HG02571 (cell line): ENCODE results near the gene CNNM3.

Experiments used
- ATAC-seq: cut with Tn5 transposase; IDR thresholded peaks from one replicate; pipeline ENCODE4 v1.9.1; 2021; ENCODE audit warnings: mild to moderate bottlenecking, moderate library complexity; ENCODE audit not compliant: unreplicated experiment

The CNNM3 gene

GRCh38 chr2:96816836-96817702, 1.0 kb downstream of the CNNM3 start:
- no peak for ATAC-seq

DNA sequence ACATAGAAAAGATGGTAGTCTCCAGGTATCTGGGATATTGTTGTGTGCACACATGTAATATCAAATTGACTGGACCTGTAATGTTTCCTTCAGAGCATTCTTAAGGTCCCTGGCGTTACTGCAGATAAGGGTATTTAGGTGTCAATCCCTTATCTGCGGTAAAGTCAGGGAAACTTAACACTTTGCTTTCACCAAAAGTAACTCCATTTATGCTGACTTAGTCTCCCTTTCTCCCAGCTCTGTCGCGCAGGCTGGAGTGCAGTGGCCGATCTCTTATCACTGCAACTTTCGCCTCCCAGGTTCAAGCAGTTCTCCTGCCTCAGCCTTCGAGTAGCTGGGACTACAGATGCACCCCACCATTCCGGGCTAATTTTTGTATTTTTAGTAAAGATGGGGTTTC, 1.8 kb downstream of the CNNM3 start:
- no peak for ATAC-seq

DNA sequence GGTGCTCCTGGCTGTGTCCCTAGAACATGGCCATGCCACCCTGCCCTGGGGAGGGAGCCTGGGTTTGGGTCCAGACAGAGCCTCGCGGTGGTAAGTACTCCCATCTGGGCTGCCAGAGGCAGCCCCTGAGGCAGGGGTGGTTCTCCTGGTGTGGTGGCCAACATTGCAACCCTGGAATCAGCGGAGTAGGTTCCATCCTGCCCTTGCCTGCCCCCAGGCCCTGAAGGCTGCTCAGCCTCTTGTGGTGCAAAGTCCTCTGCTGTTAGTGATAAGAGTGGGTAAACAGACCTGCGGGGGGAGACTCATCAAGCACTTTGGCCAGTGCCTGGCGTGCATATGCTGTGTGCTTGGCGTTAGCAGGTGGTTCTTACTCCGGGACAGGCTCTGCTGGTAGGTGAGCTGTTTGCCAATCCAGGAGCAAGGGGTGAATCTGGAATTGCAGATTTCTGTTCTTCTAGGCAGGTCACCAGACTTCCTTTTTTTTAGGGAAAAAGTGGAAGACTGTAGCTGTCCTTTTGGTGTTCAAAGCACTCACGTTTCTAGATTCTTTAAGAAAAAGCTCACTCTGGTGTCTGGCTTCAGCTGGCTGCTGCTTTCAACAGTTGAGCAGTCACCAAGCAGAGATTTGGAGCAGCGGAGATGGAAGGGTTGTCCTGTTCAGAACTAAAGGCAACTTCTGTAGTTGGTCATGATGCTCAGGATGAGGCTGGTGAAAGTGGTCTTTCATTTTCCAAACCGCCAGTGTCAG, 3.2 kb downstream of the CNNM3 start:
- ATAC-seq, result no peak

DNA sequence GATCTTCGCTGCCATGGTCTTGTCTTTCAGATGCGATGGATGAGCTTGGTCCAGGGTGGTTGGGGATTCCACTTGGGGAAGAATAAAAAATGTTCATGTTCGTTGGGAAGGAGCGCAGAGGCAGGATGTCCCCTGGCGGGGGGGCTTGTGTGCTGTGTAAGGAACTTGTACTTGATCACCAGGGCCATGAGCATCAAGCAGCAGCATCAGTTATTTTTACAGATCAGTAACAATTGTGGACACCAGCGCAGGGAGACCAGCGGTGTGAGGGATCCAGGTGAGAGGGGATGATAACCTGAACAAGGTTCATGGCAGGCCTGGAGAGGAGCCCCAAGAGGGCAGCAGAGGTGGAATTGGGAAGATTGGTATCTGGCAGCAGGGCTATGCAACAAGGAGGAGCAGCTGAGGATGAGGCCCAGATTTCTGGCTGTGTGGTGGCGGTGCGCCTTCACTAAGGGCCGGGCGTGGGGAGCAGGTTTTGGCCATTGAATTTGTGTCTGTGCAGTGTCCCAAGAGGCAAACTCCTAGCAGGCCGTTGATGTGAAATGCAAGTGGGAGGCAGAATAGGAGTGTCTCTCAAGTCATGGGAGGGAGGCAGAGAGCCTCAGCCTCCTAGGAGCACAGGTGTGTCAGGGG, 3.9 kb downstream of the CNNM3 start:
- ATAC-seq, result no peak

GRCh38 chr2:96821113-96821675, 5.1 kb downstream of the CNNM3 start:
- no peak for ATAC-seq

DNA sequence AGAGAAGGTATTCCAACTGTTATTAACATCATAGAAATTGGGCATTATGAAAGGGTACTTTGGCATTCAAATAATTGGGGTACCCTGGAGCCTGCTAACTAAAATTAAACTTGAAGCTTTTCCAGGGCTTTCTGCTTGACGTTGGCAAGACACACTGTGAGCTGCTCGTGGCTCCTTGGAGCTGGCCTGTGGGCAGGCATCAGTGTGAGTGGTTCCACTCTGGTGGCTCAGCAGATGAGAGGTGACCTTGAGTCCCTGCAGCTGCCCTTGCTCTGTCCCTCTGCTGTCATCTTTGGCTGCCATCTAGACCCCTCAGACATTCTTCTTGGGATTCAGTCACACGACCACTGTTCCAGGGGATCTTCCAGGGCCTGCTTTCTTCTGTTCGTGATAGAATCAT, 6.7 kb downstream of the CNNM3 start:
- ATAC-seq, result no peak

GRCh38 chr2:96823198-96823597, 7.1 kb downstream of the CNNM3 start:
- ATAC-seq, result no peak

DNA sequence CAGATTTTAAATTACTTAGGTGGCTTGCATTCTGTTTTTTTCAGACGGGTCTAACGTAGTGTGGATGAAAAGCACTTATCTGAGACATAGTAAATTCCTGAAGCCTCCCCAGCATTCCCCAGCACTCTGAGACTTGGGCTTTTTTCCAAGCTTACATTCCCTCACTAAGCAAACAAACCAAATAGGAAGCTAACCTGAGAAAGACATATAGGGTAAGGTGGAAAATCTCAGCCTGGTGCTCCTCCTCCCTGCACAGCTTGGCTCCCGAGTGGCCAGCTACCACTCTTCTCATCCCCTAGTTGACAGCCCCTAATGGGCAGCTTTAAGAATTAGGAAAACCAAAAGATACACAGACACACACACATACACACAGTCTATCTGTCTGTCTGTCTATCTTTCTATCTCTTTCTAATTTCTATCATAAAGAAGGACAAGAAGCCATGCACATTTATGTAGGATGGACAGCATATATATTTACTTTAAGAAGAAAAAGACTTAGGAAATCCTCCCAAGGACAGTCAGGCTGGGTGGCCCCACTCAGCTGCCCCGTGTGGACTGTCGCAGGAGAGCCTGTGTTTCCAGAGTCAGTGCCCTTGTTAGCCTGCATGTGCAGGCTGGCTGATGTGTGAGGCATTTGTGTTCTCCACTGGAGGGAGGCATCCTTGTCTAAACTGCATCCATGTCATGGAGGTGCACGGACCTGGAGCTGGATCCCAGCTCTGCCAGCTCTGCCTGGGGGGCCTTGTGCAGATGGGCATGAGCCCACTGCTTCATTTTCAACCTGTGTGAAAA, 8.2 kb downstream of the CNNM3 start:
- ATAC-seq, result no peak

DNA sequence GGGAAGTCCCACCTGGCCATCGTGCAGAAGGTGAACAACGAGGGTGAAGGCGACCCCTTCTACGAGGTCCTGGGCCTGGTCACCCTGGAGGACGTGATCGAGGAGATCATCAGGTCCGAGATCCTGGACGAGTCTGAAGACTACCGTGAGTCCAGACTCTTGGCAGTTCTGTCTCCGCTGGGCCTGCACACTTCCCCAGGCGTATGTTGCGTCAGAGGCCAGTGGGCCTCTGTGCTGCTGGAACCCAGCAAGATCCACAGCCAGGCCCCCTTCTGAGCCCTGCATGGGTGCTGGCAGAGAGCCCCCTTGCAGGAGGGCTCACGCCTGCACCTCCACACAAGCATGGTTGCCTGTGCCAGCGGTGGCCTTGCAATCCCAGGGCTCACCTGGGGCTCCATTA, 9.0 kb downstream of the CNNM3 start:
- no peak for ATAC-seq

DNA sequence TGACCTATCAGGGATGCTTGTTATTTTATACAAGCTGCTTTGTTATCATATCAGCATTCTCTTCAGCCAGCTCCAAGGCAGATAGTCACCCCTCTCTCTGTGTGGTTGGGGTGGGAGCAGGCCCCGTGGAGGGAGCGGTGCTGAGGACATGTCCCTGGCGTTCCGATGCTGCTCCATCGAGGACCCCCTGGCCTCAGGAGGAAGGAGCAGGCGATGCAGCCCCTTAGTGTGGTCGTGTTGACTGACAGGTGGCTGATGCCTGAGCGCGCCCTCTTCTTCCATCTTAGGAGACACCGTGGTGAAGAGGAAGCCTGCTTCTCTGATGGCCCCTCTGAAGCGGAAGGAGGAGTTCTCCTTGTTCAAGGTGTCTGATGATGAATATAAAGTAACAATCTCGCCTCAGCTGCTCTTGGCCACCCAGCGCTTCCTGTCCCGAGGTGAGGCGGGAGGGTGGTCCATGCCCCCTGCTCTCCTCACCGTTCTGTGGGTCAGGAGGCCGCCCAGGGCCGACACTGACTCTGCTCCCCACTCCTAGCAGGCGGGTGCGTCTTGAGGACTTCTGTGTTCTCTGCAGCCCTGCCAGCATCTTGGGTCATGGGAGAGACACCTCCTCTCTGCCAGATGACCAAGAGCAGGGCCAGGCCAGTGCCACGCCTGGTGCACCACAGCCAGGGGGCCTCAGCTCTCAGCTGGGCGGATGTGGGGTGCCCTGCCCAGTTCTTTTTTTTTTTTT, 10.6 kb downstream of the CNNM3 start:
- ATAC-seq, result no peak

- no peak for ATAC-seq
Observed at GRCh38 chr2:96828436-96828835, 12.4 kb downstream of the CNNM3 start.

DNA sequence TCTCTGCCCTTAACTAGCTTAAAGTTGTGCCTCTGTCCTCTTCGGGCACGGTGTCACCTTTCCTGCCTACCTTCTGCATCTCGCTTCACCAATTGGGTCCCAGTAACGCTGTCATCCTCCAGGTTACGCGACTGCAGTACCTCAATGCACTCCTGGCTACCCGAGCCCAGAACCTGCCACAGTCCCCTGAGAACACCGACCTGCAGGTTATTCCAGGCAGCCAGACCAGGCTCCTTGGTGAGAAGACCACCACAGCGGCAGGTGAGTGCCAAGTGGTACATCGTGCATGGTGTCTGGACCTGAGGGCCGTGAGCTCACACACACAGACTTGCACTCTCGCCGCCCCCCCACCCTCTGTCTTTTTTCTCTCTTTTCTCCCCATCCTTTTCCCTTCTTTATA, 12.8 kb downstream of the CNNM3 start:
- ATAC-seq, result no peak

DNA sequence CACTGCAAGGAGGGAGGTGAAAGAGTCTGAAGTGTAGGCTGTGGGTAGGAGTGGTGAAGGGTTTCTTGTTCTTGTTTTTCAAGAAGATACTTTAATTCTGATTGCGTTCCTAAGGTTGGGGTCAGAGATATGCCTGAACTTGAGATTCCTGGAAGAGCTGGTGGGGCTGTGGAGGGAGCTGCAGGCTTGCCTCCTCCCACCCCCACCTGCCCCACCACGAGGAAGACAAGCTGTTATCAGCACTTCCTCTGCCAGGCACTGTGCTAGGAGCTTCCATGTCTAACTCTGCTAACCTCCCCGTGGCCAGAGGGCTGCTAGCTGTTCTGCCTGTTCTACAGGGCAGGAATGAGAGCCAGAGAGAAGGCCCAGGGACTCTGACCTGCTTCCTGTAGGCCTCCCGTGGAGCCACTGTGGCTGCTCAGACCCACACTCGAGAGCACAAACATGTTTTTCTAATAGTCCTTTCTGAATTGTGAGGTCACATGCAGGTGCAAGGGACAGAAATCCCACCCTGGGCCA, 14.0 kb downstream of the CNNM3 start:
- no peak for ATAC-seq

DNA sequence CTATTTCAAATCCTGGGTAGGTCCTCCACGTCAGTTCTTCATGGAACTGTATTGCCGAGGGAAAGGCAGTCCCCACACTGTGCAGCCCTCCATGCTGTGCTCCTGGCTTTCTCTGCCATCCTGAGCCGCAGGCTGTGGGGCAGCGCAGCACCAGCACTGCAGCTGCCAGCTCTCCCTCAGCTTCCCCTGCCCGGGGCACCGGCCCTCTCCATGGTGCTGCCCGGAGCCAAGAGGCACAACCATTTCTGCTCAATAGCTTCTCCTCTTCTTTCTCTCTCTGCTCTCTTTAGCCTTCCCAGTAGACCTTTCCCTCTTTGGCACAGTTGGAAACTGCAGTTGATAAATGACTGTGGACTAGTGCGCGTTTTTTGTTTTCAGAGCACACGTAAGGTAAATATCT, 15.6 kb downstream of the CNNM3 start:
- ATAC-seq, result no peak

DNA sequence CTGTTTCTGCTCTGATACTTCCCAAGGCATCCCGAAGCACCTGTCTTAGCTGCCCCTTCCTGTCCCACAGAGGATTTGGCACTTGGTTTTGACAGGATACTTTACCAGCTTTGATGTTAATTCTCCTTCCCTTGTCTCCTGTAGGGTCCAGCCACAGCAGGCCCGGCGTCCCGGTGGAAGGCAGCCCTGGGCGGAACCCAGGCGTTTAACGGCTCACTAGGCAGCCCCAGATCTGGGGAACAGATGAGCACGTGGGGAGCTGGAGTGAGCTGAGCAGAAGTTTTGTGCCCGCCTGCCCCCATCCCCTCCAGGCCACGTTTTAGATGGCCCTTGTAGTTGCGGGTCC, 16.3 kb downstream of the CNNM3 start:
- no peak for ATAC-seq

GRCh38 chr2:96832754-96833507, 16.9 kb downstream of the CNNM3 start:
- ATAC-seq, result no peak

- no peak for ATAC-seq
Observed at GRCh38 chr2:96835830-96836229, 19.8 kb downstream of the CNNM3 start.

DNA sequence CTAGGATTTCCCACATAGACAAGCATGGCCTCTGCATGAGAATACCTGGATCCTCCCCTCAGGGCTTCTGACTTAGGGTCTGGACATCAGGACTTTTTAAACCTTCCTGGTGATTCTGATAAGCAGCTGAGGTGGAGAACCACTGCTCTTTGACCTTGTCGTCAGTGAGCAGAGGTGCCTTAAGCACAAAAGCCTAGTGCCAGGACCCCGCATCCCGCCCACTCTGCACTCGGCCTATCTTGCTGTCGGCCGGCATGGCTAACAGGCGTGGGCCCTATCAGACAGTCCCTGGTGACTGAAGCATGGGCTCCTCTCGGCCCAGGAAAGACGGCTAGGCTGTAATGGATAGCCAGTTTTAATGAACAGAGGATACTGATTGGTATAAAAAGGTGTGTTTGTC, 21.5 kb downstream of the CNNM3 start:
- no peak for ATAC-seq
